Lower lobe of right lung (tissue), 2 donors: ENCODE measurements around the gene PTS. TPM values are rescaled to one million over a fixed set of nuclear protein-coding genes. Genes with fewer than 3 reads are reported as not detected.
A peak's percentile ranks its signal among the peaks of the same experiment; 100 is the strongest.

ENCODE experiments used
- ATAC-seq, 2 donors: fragments of 200-7000 bp; cut with Tn5 transposase; one replicate each; pipeline ENCODE4 v1.9.1; 2020 to 2022; ENCODE audit warnings: mild to moderate bottlenecking in 2 of 2, moderate library complexity in 2 of 2
- DNase-seq: peaks from one replicate; pipeline ENCODE4 v3.0.0-alpha.2; 2020
- H3K27ac ChIP-seq: fragments of 200-600 bp; one replicate; pipeline ENCODE4 v1.8.0; 2022
- H3K27me3 ChIP-seq: fragments of 200-600 bp; one replicate; pipeline ENCODE4 v1.8.0; 2022; ENCODE audit warnings: low read depth
- H3K36me3 ChIP-seq: fragments of 200-600 bp; one replicate; pipeline ENCODE4 v1.8.0; 2022; ENCODE audit warnings: mild to moderate bottlenecking
- H3K4me1 ChIP-seq: fragments of 200-600 bp; one replicate; pipeline ENCODE4 v1.8.0; 2022
- H3K4me3 ChIP-seq: fragments of 200-600 bp; one replicate; pipeline ENCODE4 v1.8.0; 2022; ENCODE audit warnings: mild to moderate bottlenecking
- H3K9me3 ChIP-seq: fragments of 200-600 bp; one replicate; pipeline ENCODE4 v1.8.0; 2022
- CTCF ChIP-seq: fragments of 200-600 bp; IDR thresholded peaks from one replicate; pipeline ENCODE4 v1.8.0; 2022; ENCODE audit warnings: antibody characterized with exemption, mild to moderate bottlenecking
- intact Hi-C: fragments of 100-400 bp; cut with DNase I; formaldehyde crosslinking; loops from one replicate; pipeline ENCODE4 v1.11.0; 2022
- total RNA-seq: library from RNA; stranded (reverse); fragmentation: NEBNext Ultra II Directional; extraction: Animal tissue kit (Norgen Biotek cat#: 25700); gene quantifications from one replicate; pipeline ENCODE4 v1.2.1, GENCODE V29; 2021
- donor health status: DM: no; HTN: yes; CAD: no; lungs with severe emphysema.

Gene PTS
- total RNA-seq, 1 donor from 2014 or later: 22.8 TPM

DNA sequence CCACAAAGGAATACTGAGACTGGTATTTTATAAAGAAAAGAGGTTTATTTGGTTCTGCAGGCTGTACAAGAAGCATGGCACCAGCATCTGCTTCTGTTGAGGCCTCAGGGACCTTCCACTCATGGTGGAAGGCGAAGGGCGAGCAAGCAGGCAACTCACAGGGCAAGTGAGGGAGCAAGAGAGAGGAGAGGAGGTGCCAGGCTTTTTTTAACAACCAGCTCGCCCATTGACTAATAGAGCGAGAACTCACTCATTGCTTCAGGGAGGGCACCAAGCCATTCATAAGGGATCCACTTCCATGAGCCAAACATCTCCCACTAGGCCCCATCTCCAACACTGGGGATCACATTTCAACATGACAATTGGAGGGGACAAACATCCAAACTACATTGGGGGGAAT is 1.2 kb downstream of the PTS start:
- H3K4me3 ChIP-seq: peak overlapping the region; percentile 69
- H3K27ac ChIP-seq: peak overlapping the region; percentile 99
- peaks cover 11% of the 10 kb centered on the region for H3K4me1 ChIP-seq
- no peak for DNase-seq
- no peaks in the 10 kb centered on the region for H3K9me3 ChIP-seq
- intact Hi-C loops: no loop called here
- peaks cover 33% of the 10 kb centered on the region for H3K36me3 ChIP-seq
- no peak for TF ChIP-seq CTCF
- ATAC-seq: no peak
- no peaks in the 10 kb centered on the region for H3K27me3 ChIP-seq

DNA sequence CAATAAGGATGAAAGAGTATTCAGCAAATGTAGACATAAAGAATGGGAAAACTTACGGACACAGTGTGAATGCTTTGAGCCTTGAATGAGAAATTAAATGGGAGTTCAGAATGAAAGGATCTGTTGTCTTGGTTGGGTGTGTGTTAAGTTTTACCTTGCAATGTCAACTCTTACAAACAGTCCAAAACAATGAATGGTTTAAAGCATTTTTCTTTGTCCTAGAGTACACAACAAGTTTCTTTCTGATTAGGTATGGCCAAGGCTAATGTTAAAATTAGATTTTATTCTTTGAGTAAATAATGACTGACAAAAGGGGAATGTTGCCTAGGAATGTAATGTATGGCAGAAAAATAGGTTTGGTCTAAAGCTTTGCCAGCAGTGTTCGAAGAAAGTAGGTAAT is 2.5 kb downstream of the PTS start:
- ATAC-seq (no peak), DNase-seq (no peak)
- H3K4me1 ChIP-seq: peaks cover 11% of the 10 kb centered on the region

GRCh38 chr11:112229159-112229558 is 2.9 kb downstream of the PTS start:
- H3K4me3 ChIP-seq: no peak overlapping the region
- H3K36me3 ChIP-seq: peaks cover 49% of the 10 kb centered on the region
- no peaks in the 10 kb centered on the region for H3K27me3 ChIP-seq
- ATAC-seq (no peak), DNase-seq (no peak)
- H3K4me1 ChIP-seq: peaks cover 11% of the 10 kb centered on the region
- no peak for TF ChIP-seq CTCF
- intact Hi-C loops: no loop called here
- H3K27ac ChIP-seq: no peak overlapping the region
- H3K9me3 ChIP-seq: no peaks in the 10 kb centered on the region

More for the DNA sequence above, 2.5 kb downstream of the PTS start:
- no peaks in the 10 kb centered on the region for H3K9me3 ChIP-seq
- no peaks in the 10 kb centered on the region for H3K27me3 ChIP-seq
- H3K36me3 ChIP-seq: peaks cover 44% of the 10 kb centered on the region
- intact Hi-C loops: no loop called here
- no peak for TF ChIP-seq CTCF
- H3K27ac ChIP-seq: no peak overlapping the region
- no peak overlapping the region for H3K4me3 ChIP-seq

- H3K27me3 ChIP-seq: no peaks in the 10 kb centered on the region
- H3K4me1 ChIP-seq: peaks cover 11% of the 10 kb centered on the region
- H3K36me3 ChIP-seq: peaks cover 56% of the 10 kb centered on the region
- ATAC-seq (no peak), DNase-seq (no peak)
- H3K9me3 ChIP-seq: no peaks in the 10 kb centered on the region
- TF ChIP-seq CTCF: no peak
- H3K4me3 ChIP-seq: no peak overlapping the region
- intact Hi-C loops: no loop called here
- no peak overlapping the region for H3K27ac ChIP-seq
Measured at GRCh38 chr11:112229746-112230433, 3.7 kb downstream of the PTS start.

DNA sequence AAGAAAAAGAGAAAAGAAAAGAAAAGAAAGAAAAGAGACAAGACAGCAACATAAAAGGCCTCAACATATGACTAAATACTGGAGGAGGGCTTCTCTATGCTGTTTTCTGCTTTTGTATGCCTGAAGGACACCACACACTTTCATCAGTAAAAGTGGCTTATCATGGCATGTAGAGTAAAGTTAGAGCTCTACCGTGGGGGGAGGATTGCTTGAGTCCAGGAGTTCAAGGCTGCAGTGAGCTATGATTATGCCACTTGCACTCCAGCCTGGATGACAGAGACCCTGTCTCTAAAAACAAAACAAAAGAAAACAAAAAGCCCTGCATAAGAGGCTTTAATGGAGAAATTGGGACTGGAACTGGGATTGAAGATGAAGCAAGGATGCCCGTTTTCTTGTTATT is 5.7 kb downstream of the PTS start:
- intact Hi-C loops: no loop called here
- H3K27me3 ChIP-seq: no peaks in the 10 kb centered on the region
- peaks cover 76% of the 10 kb centered on the region for H3K36me3 ChIP-seq
- H3K4me3 ChIP-seq: no peak overlapping the region
- TF ChIP-seq CTCF: no peak
- ATAC-seq (no peak), DNase-seq (no peak)
- H3K27ac ChIP-seq: no peak overlapping the region
- no peaks in the 10 kb centered on the region for H3K9me3 ChIP-seq
- H3K4me1 ChIP-seq: peaks cover 11% of the 10 kb centered on the region
